ENCODE data around the gene MMP7. TPM values are rescaled to one million over a fixed set of nuclear protein-coding genes. Genes with fewer than 3 reads are reported as not detected.

The MMP7 gene
- total RNA-seq, 2 experiments from 2014 or later: not detected

Other genes starting within 250 kb of the MMP7 start
- gene BIRC3, start 213.3 kb downstream of the MMP7 start, total RNA-seq: 10 to 100 TPM; 33.1 to 39.6 TPM
- gene BIRC2, start 183.5 kb downstream of the MMP7 start, total RNA-seq: 10 to 100 TPM; 34.9 to 41.2 TPM
- gene TMEM123, start 78.0 kb downstream of the MMP7 start, total RNA-seq: 100 to 1,000 TPM; 489 to 694 TPM
- not detected for gene MMP20, start 94.6 kb upstream of the MMP7 start, total RNA-seq
- gene MMP27, start 175.0 kb upstream of the MMP7 start, total RNA-seq: not detected
- gene MMP8, start 194.2 kb upstream of the MMP7 start, total RNA-seq: not detected
- gene MMP10, start 249.9 kb upstream of the MMP7 start, total RNA-seq: not detected